Motor neuron (in vitro differentiated cells): Measurements from ENCODE around the gene DGKG. TPM values are rescaled to one million over a fixed set of nuclear protein-coding genes. Genes with fewer than 3 reads are reported as not detected.

Source experiments
- ATAC-seq, 8 experiments: fragments of 200-7000 bp; cut with Tn5 transposase; replicated peaks in 6 of 8; 2 replicates each; pipeline ENCODE4 v1.8.0; 2021; ENCODE audit warnings: mild to moderate bottlenecking in 8 of 8, moderate library complexity in 8 of 8
- H3K27ac ChIP-seq, 2 donors: fragments of 250-450 bp; sonication (Bioruptor Pico); 2 replicates each; pipeline ENCODE4 v1.9.0; 2021; ENCODE audit warnings: antibody characterized with exemption in 2 of 2, mild to moderate bottlenecking in 2 of 2, moderate library complexity in 1 of 2
- H3K4me1 ChIP-seq, 2 donors: fragments of 250-450 bp; sonication (Bioruptor Pico); replicated peaks in 1 of 2; 2 replicates each; pipeline ENCODE4 v1.6.1; 2021; ENCODE audit warnings: antibody characterized with exemption in 2 of 2, mild to moderate bottlenecking in 2 of 2, moderate library complexity in 1 of 2
- H3K4me3 ChIP-seq, 5 donors: fragments of 250-450 bp; sonication (Bioruptor Pico); 2 replicates each; pipeline ENCODE4 v1.9.0; 2021; ENCODE audit warnings: antibody characterized with exemption in 5 of 5, mild to moderate bottlenecking in 5 of 5, moderate library complexity in 4 of 5
- WGBS, 10 experiments: fragments of 450-650 bp; shearing (Covaris generic); methylation state at CpG; one replicate each; pipeline ENCODE4 v1.0.0; 2022; 5-methylcytosine and 5-hydroxymethylcytosine counted together
- in situ Hi-C, 9 experiments: fragments of 400-800 bp; cut with MboI; loops; one replicate each; pipeline ENCODE4 v1.15.0; 2021; ENCODE audit warnings: low sequenced_read_pairs in 9 of 9, low pct_unique_long_range_greater_than_20kb in 2 of 9; ENCODE audit not compliant: unreplicated experiment in 9 of 9
- total RNA-seq, 8 experiments: library from RNA; unstranded; fragments of 300-600 nt; gene quantifications; 2 replicates each; pipeline versions ENCODE4 v1.2.3 to v1.2.4, GENCODE V29; 2022

Gene DGKG
- total RNA-seq, 8 experiments from 2014 or later, result 0.05 to 3.1 (median 0.66) TPM; not detected in 1

DNA sequence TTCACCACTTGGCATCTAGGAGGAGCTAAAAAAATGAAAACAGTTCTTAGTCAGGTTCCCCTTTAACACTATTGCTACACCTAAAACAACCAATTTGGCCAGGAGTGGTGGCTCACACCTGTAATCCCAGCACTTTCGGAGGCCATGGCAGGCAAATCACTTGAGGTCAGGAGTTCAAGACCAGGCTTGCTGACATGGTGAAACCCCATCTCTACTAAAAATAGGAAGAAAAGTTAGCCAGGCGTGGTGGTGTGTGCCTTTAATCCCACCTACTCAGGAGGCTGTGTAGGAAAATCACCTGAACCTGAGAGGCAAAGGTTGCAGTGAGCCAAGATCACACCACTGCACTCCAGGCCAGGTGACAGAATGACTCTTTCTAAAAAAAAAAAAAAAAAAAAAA lies 124.1 kb downstream of the DGKG start:
- in situ Hi-C loops, result loop anchor here in 1 of 9 experiments (25.0 kb wide), 1 partner anchor 251 kb away; no protein-coding TSS in a partner anchor
- no peaks in the 10 kb centered on the region for H3K4me1 ChIP-seq
- H3K4me3 ChIP-seq, result no peak overlapping the region
- WGBS, 10 experiments, result 9 to 90% (median 52%) methylated on average over 1 to 2 of the region's 2 CpGs; no CpG with 5 or more reads in 2 of the 10 experiments
- H3K27ac ChIP-seq, result no peak overlapping the region
- ATAC-seq, result no peak

GRCh38 chr3:186236357-186237020 lies 125.5 kb downstream of the DGKG start:
- no peaks in the 10 kb centered on the region for H3K4me1 ChIP-seq
- WGBS, 10 experiments, result 37 to 100% (median 91%) methylated on average over 1 to 6 of the region's 6 CpGs
- in situ Hi-C loops, result loop anchor here in 1 of 9 experiments (25.0 kb wide), 1 partner anchor 249 kb away; no protein-coding TSS in a partner anchor
- H3K27ac ChIP-seq, result no peak overlapping the region
- ATAC-seq, result no peak
- no peak overlapping the region for H3K4me3 ChIP-seq

DNA sequence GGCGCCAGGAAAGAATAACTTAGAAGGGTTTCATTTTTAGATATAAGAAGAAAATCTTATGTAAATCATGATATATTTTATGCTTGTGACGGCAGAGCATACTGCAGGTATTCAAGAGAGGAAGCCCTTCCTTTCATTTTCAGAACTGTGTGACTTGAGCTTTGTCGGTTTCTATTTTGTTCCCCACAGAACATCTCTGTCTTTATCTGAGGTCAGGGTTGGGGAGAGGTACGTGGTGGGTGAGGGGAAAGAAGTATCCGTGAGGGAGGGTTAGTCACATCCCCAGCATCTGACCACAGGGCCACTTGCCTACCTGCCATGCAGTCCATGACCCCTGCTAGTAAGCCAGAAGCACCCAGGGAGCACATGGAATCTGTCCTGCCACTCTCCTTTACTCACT lies 126.5 kb downstream of the DGKG start:
- no peak overlapping the region for H3K4me3 ChIP-seq

GRCh38 chr3:186234152-186234551 lies 127.9 kb downstream of the DGKG start:
- H3K4me3 ChIP-seq, result no peak overlapping the region
- in situ Hi-C loops, result loop anchor here in 1 of 9 experiments (25.0 kb wide), 1 partner anchor 247 kb away; no protein-coding TSS in a partner anchor
- no peak for ATAC-seq
- H3K4me1 ChIP-seq, result no peaks in the 10 kb centered on the region
- H3K27ac ChIP-seq, result no peak overlapping the region
- 32 to 93% (median 75%) methylated on average over 1 to 5 of the region's 5 CpGs for WGBS, 10 experiments

More for the DNA sequence above, 126.5 kb downstream of the DGKG start:
- in situ Hi-C loops, result loop anchor here in 1 of 9 experiments (25.0 kb wide), 1 partner anchor 248 kb away; no protein-coding TSS in a partner anchor
- no peaks in the 10 kb centered on the region for H3K4me1 ChIP-seq
- ATAC-seq, result no peak
- 0 to 92% (median 76%) methylated on average over 1 to 4 of the region's 5 CpGs; no CpG with 5 or more reads in 5 of the 10 experiments for WGBS, 10 experiments
- H3K27ac ChIP-seq, result no peak overlapping the region

- Histone ChIP-seq H3K4me3 (no peak overlapping the region), H3K4me1 (no peaks in the 10 kb centered on the region), H3K27ac (no peak overlapping the region)
- ATAC-seq, result no peak
- in situ Hi-C loops, result loop anchor here in 1 of 9 experiments (25.0 kb wide), 1 partner anchor 239 kb away; no protein-coding TSS in a partner anchor
- 0 to 100% (median 83%) methylated on average over 1 to 2 of the region's 2 CpGs; no CpG with 5 or more reads in 3 of the 10 experiments for WGBS, 10 experiments
Measured at GRCh38 chr3:186226482-186226881, 135.6 kb downstream of the DGKG start.

GRCh38 chr3:186225603-186226002 lies 136.4 kb downstream of the DGKG start:
- no peak overlapping the region for H3K27ac ChIP-seq
- peak in 3 of 8 experiments; percentile 32 to 71 (median 65) for ATAC-seq
- no peak overlapping the region for H3K4me3 ChIP-seq
- H3K4me1 ChIP-seq, result no peaks in the 10 kb centered on the region
- in situ Hi-C loops, result loop anchor here in 1 of 9 experiments (25.0 kb wide), 1 partner anchor 238 kb away; no protein-coding TSS in a partner anchor
- 37 to 91% (median 79%) methylated on average over 1 to 6 of the region's 6 CpGs; no CpG with 5 or more reads in 4 of the 10 experiments for WGBS, 10 experiments

GRCh38 chr3:186224041-186224610 lies 137.9 kb downstream of the DGKG start:
- no peak overlapping the region for H3K27ac ChIP-seq
- WGBS, 10 experiments, result 0 to 100% (median 77%) methylated on average over 1 to 6 of the region's 7 CpGs; no CpG with 5 or more reads in 1 of the 10 experiments
- H3K4me3 ChIP-seq, result no peak overlapping the region
- H3K4me1 ChIP-seq, result no peaks in the 10 kb centered on the region
- in situ Hi-C loops, result no loop called here
- no peak for ATAC-seq

DNA sequence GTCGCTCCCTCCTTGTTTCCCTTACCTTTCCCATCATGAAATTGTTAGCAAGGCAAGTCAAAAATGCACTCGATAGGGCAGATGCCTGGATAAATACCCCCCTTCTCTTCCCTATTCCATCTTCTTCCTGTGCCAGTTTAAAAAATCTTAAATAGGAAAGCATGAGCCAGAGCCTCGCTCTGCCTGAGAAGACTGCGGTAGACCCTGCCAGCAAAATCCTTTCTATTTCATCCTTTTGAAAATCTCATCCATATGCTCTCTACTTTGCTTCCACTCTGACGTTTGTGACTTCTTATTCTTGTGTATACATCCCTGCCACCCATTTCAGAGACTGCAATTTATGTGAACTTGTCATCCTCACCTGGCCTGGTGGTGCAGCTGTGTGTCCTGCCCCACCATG lies 138.6 kb downstream of the DGKG start:
- 0 to 100% (median 58%) methylated on average over 1 to 5 of the region's 5 CpGs for WGBS, 10 experiments
- Histone ChIP-seq H3K27ac (no peak overlapping the region), H3K4me3 (no peak overlapping the region), H3K4me1 (no peaks in the 10 kb centered on the region)
- ATAC-seq, result no peak
- in situ Hi-C loops, result no loop called here

GRCh38 chr3:186221760-186222378 lies 140.2 kb downstream of the DGKG start:
- Histone ChIP-seq H3K4me1 (peaks cover 8 to 12% of the 10 kb centered on the region in 2 donors), H3K4me3 (no peak overlapping the region), H3K27ac (no peak overlapping the region)
- in situ Hi-C loops, result no loop called here
- 20 to 80% (median 57%) methylated on average over 1 to 8 of the region's 15 CpGs; no CpG with 5 or more reads in 4 of the 10 experiments for WGBS, 10 experiments
- ATAC-seq, result no peak

- in situ Hi-C loops, result no loop called here
- H3K4me1 ChIP-seq, result peaks cover 10 to 15% of the 10 kb centered on the region in 2 donors
- 27 to 100% (median 69%) methylated on average over 1 to 8 of the region's 12 CpGs; no CpG with 5 or more reads in 1 of the 10 experiments for WGBS, 10 experiments
- no peak overlapping the region for H3K4me3 ChIP-seq
- ATAC-seq, result peak in 5 of 8 experiments; percentile 19 to 85 (median 62)
- H3K27ac ChIP-seq, result no peak overlapping the region
Measured at GRCh38 chr3:186220911-186221645, 141.0 kb downstream of the DGKG start.

DNA sequence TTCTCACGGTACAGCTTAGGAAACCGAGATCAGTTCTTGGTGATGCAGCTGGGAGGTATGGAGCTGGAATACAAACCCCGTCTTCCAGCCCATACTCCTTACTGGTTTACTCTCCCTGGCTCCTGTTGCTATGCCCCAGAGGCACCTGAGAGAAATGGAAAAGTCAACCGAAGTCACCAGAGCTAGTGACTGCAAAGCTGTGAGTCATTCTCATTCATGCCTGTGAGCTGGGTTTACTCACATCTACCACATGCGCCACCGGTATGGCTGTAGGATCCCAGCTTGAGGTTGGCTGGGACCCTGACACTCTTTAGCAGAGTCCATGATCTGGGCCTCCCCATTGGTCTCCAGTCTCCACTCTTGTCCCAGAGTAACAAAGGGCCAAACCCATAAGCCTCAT lies 141.7 kb downstream of the DGKG start:
- H3K27ac ChIP-seq, result no peak overlapping the region
- 66 to 95% (median 83%) methylated on average over 1 to 6 of the region's 6 CpGs; no CpG with 5 or more reads in 3 of the 10 experiments for WGBS, 10 experiments
- H3K4me1 ChIP-seq, result peaks cover 10 to 15% of the 10 kb centered on the region in 2 donors
- H3K4me3 ChIP-seq, result no peak overlapping the region
- in situ Hi-C loops, result no loop called here
- peak in 2 of 8 experiments; percentile 8 to 56 for ATAC-seq

- in situ Hi-C loops, result no loop called here
- ATAC-seq, result no peak
- Histone ChIP-seq H3K4me3 (no peak overlapping the region), H3K4me1 (peaks cover 10 to 15% of the 10 kb centered on the region in 2 donors), H3K27ac (no peak overlapping the region)
- WGBS, 10 experiments, result 0 to 92% (median 78%) methylated on average over 1 to 6 of the region's 7 CpGs; no CpG with 5 or more reads in 2 of the 10 experiments
Measured at GRCh38 chr3:186219211-186219638, 142.8 kb downstream of the DGKG start.
